SU-DHL-6 (cell line): ENCODE results near the gene METAP1.
"Not testable (repeated sequence)": the region's sequence is repeated elsewhere in the genome, so short reads cannot be mapped to it uniquely, and the experiment has no call there.

Source experiments
- H2AFZ ChIP-seq: fragments of 200-600 bp; sonication (generic); 2 replicates; pipeline ENCODE4 v1.6.1; 2014; ENCODE audit warnings: low read depth, mild to moderate bottlenecking, moderate library complexity, mixed read lengths, antibody characterized with exemption, low read length; ENCODE audit not compliant: severe bottlenecking
- H3F3A ChIP-seq: fragments of 200-600 bp; shearing (Covaris generic); 2 replicates; pipeline ENCODE4 v1.6.0; 2016; ENCODE audit warnings: antibody characterized with exemption, mild to moderate bottlenecking; ENCODE audit not compliant: insufficient read depth
- H3K27ac ChIP-seq: fragments of 200-600 bp; sonication (generic); 2 replicates; pipeline ENCODE4 v1.5.1; 2016; ENCODE audit warnings: low read depth, mild to moderate bottlenecking, low read length, moderate library complexity, mixed read lengths
- H3K27me3 ChIP-seq: fragments of 200-600 bp; sonication (generic), shearing (Covaris generic); 2 replicates; pipeline ENCODE4 v1.6.0; 2014; ENCODE audit warnings: mild to moderate bottlenecking, low read length
- H3K36me3 ChIP-seq: fragments of 200-600 bp; sonication (generic); 2 replicates; pipeline ENCODE4 v1.6.1; 2014; ENCODE audit warnings: mild to moderate bottlenecking, low read length, mixed read lengths
- H3K4me2 ChIP-seq: fragments of 300-600, 200-600 bp; shearing (Covaris generic), sonication (generic); 2 replicates; pipeline ENCODE4 v1.6.0; 2014; ENCODE audit warnings: low read length, low read depth, mild to moderate bottlenecking; ENCODE audit not compliant: poor library complexity, severe bottlenecking
- H3K4me3 ChIP-seq: fragments of 200-600 bp; sonication (generic); 2 replicates; pipeline ENCODE4 v1.5.1; 2014; ENCODE audit warnings: antibody characterized with exemption, low read length, mild to moderate bottlenecking, mixed read lengths; ENCODE audit not compliant: insufficient read depth, poor library complexity, severe bottlenecking
- H3K79me2 ChIP-seq: fragments of 200-600 bp; sonication (generic); 2 replicates; pipeline ENCODE4 v1.6.1; 2014; ENCODE audit warnings: mild to moderate bottlenecking, low read length, moderate library complexity; ENCODE audit not compliant: insufficient read depth
- H3K9ac ChIP-seq: fragments of 200-600 bp; sonication (generic); 2 replicates; pipeline ENCODE4 v1.7.0; 2014; ENCODE audit warnings: mild to moderate bottlenecking, low read length
- H3K9me2 ChIP-seq: fragments of 200-600 bp; sonication (generic); replicated peaks from 2 replicates; pipeline ENCODE4 v1.6.1; 2014; ENCODE audit warnings: low read length; ENCODE audit not compliant: insufficient read depth
- H3K9me3 ChIP-seq: fragments of 200-600 bp; sonication (generic); 2 replicates; pipeline ENCODE4 v1.6.1; 2014; ENCODE audit warnings: low read length, mixed read lengths; ENCODE audit not compliant: insufficient read depth
- H4K20me1 ChIP-seq: fragments of 200-600 bp; sonication (generic); 2 replicates; pipeline ENCODE4 v1.6.1; 2014; ENCODE audit warnings: low read depth, mild to moderate bottlenecking, antibody characterized with exemption, low read length, moderate library complexity, mixed read lengths
- CTCF ChIP-seq: fragments of 200-600 bp; sonication (generic); IDR thresholded peaks from one replicate; pipeline ENCODE4 v1.5.1; 2017; ENCODE audit warnings: antibody characterized with exemption, mild to moderate bottlenecking, low read length, moderate library complexity; ENCODE audit not compliant: insufficient read depth, poor library complexity, severe bottlenecking
- EZH2phosphoT487 ChIP-seq: fragments of 200-600 bp; sonication (generic), shearing (Covaris generic); conservative IDR thresholded peaks from 2 replicates; pipeline ENCODE4 v1.6.1; 2018; ENCODE audit warnings: mild to moderate bottlenecking, antibody characterized with exemption, low read length, moderate library complexity, mixed read lengths

The METAP1 gene

GRCh38 chr4:99099311-99099710 lies 103.8 kb downstream of the METAP1 start:
- Histone ChIP-seq H3K9me3 (no peaks in the 10 kb centered on the region), H3K27ac (no peak overlapping the region), H3K9ac (no peak overlapping the region), H3K27me3 (no peaks in the 10 kb centered on the region), H3F3A (no peaks in the 10 kb centered on the region), H2AFZ (no peak overlapping the region), H3K36me3 (no peaks in the 10 kb centered on the region), H3K4me3 (no peak overlapping the region), H3K4me2 (no peak overlapping the region), H4K20me1 (no peaks in the 10 kb centered on the region), H3K9me2 (no peaks in the 10 kb centered on the region), H3K79me2 (no peaks in the 10 kb centered on the region)
- TF ChIP-seq CTCF (no peak), EZH2phosphoT487 (no peak)

DNA sequence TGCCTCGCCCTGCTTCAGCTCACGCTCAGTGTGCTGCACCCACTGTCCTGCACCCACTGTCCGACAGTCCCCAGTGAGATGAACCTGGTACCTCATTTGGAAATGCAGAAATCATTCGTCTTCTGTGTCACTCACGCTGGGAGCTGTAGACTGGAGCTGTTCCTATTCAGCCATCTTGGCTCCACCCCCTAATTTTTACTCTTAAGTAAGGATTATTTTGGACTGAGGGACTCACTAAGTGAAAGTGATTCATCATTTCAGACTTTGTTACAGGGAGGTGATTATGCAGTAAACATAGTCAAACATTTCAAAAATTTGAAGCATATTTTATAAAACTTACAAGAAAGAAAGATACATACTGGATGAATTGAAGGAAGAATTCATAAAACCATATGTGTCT lies 104.3 kb downstream of the METAP1 start:
- not testable (repeated sequence) for H2AFZ ChIP-seq, H3K9me2 ChIP-seq, H3K9ac ChIP-seq, H3K27ac ChIP-seq, H3K27me3 ChIP-seq, H3K79me2 ChIP-seq, H3K36me3 ChIP-seq, H3K4me2 ChIP-seq, H3F3A ChIP-seq, H3K9me3 ChIP-seq, H3K4me3 ChIP-seq, H4K20me1 ChIP-seq

- H3K4me2 ChIP-seq: no peak overlapping the region
- H3K9me3 ChIP-seq: no peaks in the 10 kb centered on the region
- H3K4me3 ChIP-seq: no peak overlapping the region
- no peak overlapping the region for H3K9ac ChIP-seq
- no peaks in the 10 kb centered on the region for H3K36me3 ChIP-seq
- H3K27me3 ChIP-seq: no peaks in the 10 kb centered on the region
- no peak overlapping the region for H2AFZ ChIP-seq
- no peaks in the 10 kb centered on the region for H3K9me2 ChIP-seq
- TF ChIP-seq CTCF (no peak), EZH2phosphoT487 (no peak)
- H3K27ac ChIP-seq: no peak overlapping the region
- no peaks in the 10 kb centered on the region for H4K20me1 ChIP-seq
- no peaks in the 10 kb centered on the region for H3K79me2 ChIP-seq
- H3F3A ChIP-seq: no peaks in the 10 kb centered on the region
Measured at GRCh38 chr4:99100876-99101275, 105.4 kb downstream of the METAP1 start.

DNA sequence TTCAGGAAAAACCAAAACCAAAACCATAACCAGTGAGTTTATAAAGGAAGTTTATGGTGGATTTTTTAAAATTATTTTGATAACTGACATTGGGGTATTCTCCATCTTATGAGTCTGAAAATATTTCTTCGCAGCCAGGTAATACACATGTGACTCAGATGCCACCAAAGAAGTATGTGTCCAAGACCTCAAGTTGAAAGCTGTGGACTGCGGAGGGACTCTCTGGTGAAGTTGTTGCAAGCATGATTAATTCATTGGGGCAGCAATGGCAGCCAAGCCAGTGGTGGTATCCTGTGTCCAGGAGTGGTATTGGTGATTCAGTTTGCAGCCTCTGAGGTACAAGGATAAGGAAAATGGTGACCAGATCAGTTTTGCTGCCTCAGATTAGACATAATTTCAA lies 107.1 kb downstream of the METAP1 start:
- Histone ChIP-seq H3K27me3 (no peaks in the 10 kb centered on the region), H3K36me3 (no peaks in the 10 kb centered on the region), H3K9me3 (no peaks in the 10 kb centered on the region), H3K4me2 (no peak overlapping the region), H3K79me2 (no peaks in the 10 kb centered on the region), H4K20me1 (no peaks in the 10 kb centered on the region), H3K4me3 (no peak overlapping the region), H3K9ac (no peak overlapping the region), H3K27ac (no peak overlapping the region), H3F3A (no peaks in the 10 kb centered on the region), H3K9me2 (no peaks in the 10 kb centered on the region), H2AFZ (no peak overlapping the region)
- TF ChIP-seq EZH2phosphoT487: no peak
- no peak for TF ChIP-seq CTCF
